SKM-1 (cell line): ENCODE data around the gene TSPAN15.
A peak's percentile ranks its signal among the peaks of the same experiment; 100 is the strongest.
"Not testable (repeated sequence)": the region's sequence is repeated elsewhere in the genome, so short reads cannot be mapped to it uniquely, and the experiment has no call there.

Experiments
- DNase-seq: peaks from one replicate; lab custom pipeline; 2025; ENCODE audit not compliant: unreplicated experiment; lab: John Stamatoyannopoulos, UW

Gene TSPAN15

DNA sequence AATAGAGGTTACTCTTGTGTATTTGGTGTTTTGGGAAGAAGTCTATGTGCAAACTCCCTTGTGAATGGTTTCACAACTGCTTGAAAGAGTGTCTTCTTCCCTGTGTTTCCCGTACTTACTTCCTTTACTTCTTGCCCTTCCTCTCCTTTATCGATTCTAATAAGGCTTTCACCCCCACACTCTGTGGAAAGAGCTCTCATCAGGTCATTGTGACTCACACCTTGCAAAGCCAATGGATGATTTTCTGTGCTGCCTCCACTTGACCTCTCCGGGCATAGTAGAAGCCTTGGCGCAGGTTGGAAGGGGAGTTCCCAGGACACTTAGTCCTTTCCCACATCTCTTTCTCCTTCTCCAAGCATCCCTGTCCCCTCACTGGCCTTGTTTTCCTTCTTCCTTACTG is 6.2 kb upstream of the TSPAN15 start:
- DNase-seq, result peak; percentile 64

DNA sequence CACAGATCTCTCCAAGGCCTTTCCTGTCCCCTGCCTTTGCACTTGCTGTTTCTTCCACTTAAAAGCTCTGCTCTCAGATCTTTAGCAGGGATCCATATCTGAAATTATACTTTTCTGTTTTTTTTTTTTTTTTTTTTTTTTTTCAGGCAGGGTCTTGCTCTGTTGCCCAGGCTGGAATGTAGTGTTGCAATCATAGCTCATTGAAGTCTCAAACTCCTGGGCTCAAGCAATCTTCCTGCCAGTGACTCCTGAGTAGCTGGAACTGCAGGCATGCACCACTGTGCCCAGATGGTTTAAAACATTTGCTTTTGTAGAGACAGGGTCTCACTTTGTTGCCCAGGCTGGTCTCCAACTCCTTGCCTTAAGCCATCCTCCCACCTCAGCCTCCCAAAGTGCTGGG is 5.0 kb upstream of the TSPAN15 start:
- DNase-seq, result no peak

DNA sequence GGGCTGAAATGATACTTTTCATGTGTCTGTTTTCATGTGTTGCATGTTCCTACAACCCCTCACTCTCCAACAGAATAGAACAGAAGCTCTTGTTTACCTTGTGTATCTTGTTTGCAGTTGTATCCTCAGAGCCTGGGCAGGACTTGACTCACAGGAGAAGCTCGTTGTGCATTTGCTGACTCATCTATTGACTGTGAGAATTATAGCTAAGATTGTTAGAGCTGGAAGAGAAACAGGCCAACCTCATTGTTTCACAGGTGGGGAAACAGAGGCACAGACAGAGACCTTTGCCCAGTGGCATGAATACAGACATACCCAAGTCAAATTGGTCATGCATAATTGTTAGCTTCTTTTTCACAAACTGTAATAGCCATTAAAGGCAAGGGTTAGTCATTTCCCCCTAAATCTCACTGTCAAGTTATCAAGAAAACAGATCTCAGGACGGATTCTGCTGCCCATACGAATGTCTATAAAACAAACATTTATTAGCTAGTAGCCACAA is 4.6 kb upstream of the TSPAN15 start:
- DNase-seq, result no peak

GRCh38 chr10:69449841-69450240 is 1.4 kb upstream of the TSPAN15 start:
- peak; percentile 48 for DNase-seq

GRCh38 chr10:69450395-69450794 is 870 bp upstream of the TSPAN15 start:
- DNase-seq, result not testable (repeated sequence)

- DNase-seq, result no peak
Observed at GRCh38 chr10:69451784-69452251, 553 bp downstream of the TSPAN15 start.

GRCh38 chr10:69452676-69453415 is 1.6 kb downstream of the TSPAN15 start:
- DNase-seq, result no peak

GRCh38 chr10:69453795-69454194 is 2.5 kb downstream of the TSPAN15 start:
- DNase-seq, result no peak

DNA sequence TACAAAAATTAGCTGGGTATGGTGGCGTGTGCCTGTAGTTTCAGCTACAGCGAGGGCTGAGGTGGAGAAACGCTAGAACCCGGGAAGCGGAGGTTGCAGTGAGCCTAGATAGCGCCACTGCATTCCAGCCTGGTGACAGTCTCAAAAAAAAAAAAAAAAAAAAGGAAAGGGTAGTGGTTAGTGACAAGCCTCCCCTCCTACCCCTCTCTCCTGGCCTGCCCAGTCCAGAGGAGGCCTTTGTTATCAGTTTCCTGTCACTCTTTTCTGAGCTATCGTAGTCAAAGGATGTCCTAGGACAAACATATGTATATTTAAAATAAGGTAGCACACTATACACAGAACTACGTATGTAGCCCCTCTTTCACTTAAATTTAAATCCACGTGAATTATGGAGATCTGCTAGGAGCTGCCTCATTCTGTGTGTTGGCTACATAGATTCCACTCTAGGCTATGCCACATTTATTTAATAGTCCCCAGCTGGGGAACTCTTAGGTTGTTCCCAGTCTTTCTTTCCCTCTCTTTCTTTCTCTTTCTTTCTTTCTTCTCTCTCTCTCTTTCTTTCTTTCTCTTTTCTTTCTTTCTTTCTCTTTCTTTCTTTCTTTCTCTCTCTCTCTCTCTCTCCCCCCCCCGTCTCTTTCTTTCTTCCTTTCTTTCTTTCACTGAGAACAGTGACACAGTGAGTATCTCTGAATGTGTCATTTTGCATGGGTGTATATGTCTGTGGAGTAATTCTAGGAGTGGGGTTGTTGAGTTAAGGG is 3.9 kb downstream of the TSPAN15 start:
- DNase-seq, result no peak

GRCh38 chr10:69456880-69457693 is 5.8 kb downstream of the TSPAN15 start:
- no peak for DNase-seq

GRCh38 chr10:69457771-69458237 is 6.5 kb downstream of the TSPAN15 start:
- no peak for DNase-seq

- DNase-seq, result peak; percentile 20
Observed at GRCh38 chr10:69458430-69459100, 7.3 kb downstream of the TSPAN15 start.

- no peak for DNase-seq
Observed at GRCh38 chr10:69459101-69459790, 8.0 kb downstream of the TSPAN15 start.

DNA sequence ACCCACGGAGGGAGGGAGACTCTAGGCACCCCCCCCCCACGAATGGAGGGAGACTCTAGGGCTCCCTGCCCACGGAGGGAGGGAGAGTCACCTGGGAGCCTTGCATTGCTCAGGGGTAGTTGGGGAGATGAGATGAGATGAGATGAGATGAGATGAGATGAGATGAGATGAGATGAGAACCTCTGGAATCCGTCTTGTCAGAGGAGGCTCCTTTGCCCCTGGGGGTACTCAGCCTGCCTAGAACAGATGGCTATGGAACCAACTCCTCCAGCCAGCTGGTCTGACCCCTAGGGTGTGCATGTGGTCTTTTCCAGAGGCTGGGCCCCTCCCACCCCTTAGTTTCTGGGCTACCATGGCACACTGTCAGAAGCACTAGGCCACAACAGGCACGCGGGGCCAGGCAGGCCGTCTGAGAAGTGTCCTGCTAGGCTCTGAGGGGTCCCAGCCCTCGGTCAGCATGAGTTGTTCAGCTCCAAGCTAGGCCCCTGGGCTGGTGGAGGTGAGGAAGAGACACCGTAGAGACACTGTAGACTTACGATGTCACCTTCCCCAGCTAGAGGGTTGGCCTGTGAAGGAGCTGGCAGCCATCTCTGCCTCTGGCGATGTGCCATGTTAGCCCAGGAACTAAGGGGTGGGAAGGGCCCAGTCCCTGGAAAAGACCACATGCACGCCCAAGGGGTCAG is 8.8 kb downstream of the TSPAN15 start:
- no peak for DNase-seq

GRCh38 chr10:69460576-69461242 is 9.4 kb downstream of the TSPAN15 start:
- DNase-seq, result no peak

GRCh38 chr10:69461243-69462025 is 10.2 kb downstream of the TSPAN15 start:
- no peak for DNase-seq

DNA sequence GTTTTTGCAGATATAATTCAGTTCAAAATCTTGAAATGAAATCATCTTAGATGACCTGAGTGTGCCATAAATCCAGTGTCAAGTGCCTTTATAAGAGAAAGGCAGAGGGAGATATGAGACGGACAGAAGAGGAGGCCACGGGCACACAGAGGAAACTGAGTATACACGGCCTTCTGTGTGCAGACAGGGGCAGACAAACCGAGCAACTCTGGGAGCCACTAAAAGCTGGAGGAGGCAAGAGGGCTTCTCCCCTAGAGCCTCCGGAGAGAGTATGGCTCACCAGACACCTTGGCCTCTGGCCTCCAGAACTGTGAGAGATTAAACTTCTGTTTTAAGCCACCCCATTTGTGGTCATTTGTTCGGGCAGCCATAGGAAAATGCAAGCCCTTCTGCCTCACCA is 12.6 kb downstream of the TSPAN15 start:
- DNase-seq, result no peak

DNA sequence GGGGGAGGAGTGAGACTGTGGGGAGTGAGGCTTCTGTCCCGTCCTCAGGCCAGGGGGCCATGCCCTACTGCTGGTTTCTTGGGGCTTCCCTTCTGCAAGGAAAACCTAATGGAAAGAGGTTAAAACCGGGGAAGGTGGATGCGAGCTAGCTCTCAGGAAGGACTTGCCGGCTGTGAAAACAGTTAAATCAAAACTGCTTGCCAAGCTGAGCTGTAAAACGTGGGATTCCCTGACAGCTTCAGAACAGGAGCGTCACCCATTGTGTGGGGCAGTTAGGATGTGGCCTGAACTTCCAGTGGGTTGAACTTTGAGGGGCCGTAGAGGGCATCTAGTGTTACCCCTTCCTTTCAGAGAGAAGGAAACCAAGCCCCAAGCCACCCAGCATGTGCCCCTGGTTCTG is 13.1 kb downstream of the TSPAN15 start:
- DNase-seq, result no peak
